Posterior cingulate gyrus (tissue), 11 donors: ENCODE results near the gene GNMT.
A peak's percentile ranks its signal among the peaks of the same experiment; 100 is the strongest.

ENCODE experiments used
- DNase-seq, 10 donors: peaks; one replicate each; pipeline versions ENCODE4 v3.0.0 to v3.0.0-alpha.2; 2020 to 2021; ENCODE audit warnings: mixed read lengths in 3 of 10
- intact Hi-C: fragments of 100-400 bp; cut with DNase I; formaldehyde crosslinking; loops from one replicate; pipeline ENCODE4 v1.15.1; 2023

Gene GNMT

GRCh38 chr6:43005844-43006243, 45.3 kb downstream of the GNMT start:
- intact Hi-C loops: no loop called here

DNA sequence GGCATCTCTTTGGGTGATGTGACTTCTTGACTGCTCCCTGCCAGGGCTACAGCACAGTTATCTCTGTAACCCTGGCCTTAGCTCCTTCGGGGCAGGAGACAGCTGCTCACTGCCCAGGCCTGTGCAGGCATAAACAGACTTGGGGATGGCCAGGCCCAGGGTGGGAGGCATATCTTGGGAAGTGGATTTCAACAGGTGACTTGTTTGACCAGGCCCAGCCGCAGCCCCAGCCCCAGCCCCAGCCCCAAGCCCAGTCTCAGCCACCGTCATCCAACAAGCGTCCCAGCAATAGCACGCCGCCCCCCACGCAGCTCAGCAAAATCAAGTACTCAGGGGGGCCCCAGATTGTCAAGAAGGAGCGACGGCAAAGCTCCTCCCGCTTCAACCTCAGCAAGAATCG, 45.7 kb downstream of the GNMT start:
- intact Hi-C loops: no loop called here
- DNase-seq: peak in 2 of 10 donors; percentile 24 to 79

More at GRCh38 chr6:43005844-43006243, 45.3 kb downstream of the GNMT start:
- peak in 2 of 10 donors; percentile 24 to 31 for DNase-seq

GRCh38 chr6:43007126-43007525, 46.6 kb downstream of the GNMT start:
- intact Hi-C loops: no loop called here
- DNase-seq: peak in 2 of 10 donors; percentile 29 to 52

DNA sequence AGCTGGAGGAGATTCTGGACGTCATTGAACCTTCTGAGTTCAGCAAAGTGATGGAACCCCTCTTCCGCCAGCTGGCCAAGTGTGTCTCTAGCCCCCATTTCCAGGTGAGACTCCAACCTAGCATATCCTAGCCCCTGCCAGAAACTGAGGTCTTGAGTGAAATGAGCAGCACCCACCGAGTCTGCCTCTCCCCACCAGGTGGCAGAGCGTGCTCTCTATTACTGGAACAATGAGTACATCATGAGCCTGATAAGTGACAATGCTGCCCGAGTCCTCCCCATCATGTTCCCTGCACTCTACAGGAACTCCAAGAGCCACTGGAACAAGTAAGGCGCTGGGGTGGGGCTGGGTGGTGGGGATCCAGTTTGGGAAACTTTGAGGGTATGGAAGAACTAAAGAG, 48.6 kb downstream of the GNMT start:
- intact Hi-C loops: no loop called here

GRCh38 chr6:43011207-43011606, 50.7 kb downstream of the GNMT start:
- peak in 2 of 10 donors; percentile 43 to 61 for DNase-seq
- intact Hi-C loops: loop anchor here (5.0 to 10.0 kb wide), 2 partner anchors 79 to 164 kb away; partner anchors contain the start of gene SRF

More for the DNA sequence above, 48.6 kb downstream of the GNMT start:
- DNase-seq: peak in 5 of 10 donors; percentile 28 to 89 (median 54)

DNA sequence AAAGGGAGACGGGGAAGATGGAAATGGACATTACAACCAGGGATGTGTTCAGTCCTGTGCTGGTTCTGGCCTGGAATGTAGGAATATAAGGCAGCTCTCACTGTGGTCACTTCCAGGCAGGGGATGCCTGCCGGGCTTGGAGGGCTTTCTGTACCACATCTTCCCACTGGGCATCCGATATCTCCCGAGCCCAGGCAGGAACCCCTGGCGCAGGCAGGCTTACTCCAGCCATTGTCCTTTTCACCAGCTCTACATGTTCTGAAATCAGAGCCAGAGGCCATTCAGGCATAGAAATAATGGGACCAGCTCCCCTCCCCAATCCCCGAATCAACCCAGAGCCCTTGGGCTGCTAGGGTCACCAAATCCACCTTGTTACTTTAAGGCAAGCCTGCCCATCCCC, 51.8 kb downstream of the GNMT start:
- peak in 2 of 10 donors; percentile 43 to 69 for DNase-seq
- intact Hi-C loops: loop anchor here (5.0 to 10.0 kb wide), 2 partner anchors 80 to 162 kb away; partner anchors contain the start of gene SRF

DNA sequence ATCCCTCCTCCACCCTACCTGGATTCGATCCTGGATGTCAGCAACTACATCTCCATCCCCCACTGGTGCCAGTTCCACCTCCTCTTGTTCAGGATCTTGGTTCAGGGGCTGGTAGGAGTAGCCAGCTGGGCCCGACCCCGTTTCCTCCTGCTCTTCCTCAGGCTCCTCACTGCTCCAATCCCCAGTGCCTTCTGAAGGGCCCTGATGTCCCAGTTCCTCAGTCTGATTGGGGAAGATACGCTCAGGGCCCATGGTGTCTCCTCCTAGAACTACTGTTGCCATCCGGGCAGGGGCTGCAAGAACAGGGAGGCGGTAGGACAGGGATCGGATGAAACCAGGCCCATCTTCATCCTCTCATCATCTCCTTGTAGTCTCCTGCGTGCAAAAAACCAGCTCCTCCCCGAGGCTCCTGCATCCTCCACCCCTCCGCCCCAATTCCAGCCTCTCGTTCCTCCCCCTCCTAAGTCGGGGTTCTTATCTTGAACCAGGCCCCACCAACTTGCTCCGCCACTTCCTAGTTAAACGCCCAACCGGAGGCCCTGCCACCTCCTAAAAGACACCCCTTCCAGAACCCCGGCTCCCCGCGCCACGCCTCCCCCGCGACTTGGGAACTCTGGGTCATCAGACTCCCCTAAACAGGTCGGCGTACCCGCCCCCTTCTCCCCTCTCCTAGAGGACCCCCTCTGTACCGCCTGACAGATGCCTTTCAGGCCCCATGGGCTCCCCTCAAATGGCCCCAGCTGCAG, 52.7 kb downstream of the GNMT start:
- intact Hi-C loops: loop anchor here (5.0 to 10.0 kb wide), 2 partner anchors 81 to 162 kb away; partner anchors contain the start of gene SRF
- DNase-seq: peak in 1 of 10 donors; percentile 11
